GM19467 (cell line): ENCODE results near the gene OR8A1.
"Not testable (repeated sequence)": the region's sequence is repeated elsewhere in the genome, so short reads cannot be mapped to it uniquely, and the experiment has no call there.

Experiments used
- ATAC-seq: cut with Tn5 transposase; IDR thresholded peaks from one replicate; pipeline ENCODE4 v1.9.1; 2021; ENCODE audit warnings: mild to moderate bottlenecking, moderate library complexity; ENCODE audit not compliant: unreplicated experiment

OR8A1 gene

DNA sequence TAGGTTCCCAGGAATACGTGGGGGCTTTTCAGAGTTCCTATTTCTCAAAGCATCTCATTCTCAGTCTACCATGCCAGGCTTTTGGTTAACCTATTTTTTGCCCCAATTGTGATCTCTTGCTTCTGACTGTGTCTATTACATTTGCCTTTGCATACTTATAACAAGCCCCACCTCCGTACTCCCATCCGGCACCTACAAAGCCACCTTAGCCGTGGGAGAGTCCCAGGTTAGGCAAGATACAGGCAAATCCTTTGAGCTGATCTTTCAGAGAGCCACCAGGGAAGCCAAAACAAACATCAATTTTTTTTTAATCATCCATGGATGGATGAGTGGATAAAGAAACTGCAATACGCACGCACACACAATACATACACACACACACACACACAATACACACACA, 22.8 kb downstream of the OR8A1 start:
- ATAC-seq, result no peak

DNA sequence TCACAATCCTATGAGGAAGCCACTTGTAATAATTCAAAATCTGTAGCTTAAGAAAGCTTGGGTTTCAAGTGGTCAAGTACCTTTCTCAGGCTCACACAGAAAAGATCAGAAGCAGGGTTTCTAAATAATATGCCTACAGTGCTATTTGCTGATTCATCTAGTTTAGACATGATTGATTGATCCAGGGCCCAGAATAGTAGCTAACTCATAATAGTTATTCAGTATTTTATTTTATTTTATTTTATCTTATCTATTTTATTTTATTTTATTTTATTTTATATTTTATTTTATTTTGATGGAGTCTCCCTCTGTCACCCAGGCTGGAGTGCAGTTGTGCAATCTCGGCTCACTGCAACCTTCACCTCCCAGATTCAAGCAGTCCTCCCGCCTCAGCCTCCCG, 25.5 kb downstream of the OR8A1 start:
- no peak for ATAC-seq

DNA sequence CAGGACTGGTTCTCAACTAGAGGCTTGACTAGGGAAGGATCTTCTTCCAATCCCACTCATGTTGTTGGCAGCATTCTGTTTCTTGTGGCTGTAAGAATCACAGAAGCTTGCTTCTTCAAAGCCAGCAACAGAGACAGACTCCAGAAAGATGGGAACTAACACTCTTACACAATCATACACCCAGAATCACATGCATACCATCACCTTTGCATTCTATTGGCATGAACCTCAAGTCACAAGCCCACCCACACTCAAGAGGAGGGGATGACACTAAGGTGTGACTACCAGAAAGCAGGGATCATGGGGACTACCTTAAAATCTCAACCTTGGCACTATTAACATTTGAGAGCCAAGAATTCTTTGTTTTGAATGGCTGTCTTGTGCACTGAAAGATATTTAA, 27.8 kb downstream of the OR8A1 start:
- no peak for ATAC-seq

DNA sequence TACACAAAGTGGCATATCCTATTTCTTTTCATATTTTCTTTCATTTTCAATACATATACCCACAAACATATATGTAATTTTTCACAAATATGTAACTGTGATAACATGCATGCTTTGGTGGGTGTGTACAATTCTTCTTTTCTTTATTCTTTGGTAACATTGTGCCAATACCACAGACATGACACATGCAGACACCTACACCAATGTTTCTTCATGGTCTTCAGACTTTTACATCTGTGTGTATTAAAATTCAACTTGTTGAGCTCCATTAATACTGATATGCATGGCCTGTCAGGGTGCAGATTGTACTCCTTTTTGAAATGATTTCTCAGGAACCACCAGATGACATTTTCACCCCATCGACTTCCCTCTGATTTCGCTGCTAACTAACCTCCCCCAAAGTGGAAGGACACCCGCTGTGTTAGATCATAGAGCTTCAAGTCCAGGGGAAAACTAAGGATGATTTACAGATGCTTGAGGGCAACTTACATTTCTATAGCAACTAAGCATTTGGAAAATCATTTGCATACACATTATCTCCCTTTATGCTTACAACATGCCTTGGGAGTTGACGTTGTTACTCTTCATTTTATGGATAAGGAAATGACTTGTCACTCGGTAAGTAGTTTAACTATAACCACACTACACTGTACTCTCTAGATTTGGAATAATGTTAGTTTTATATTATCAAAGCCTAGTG, 31.0 kb downstream of the OR8A1 start:
- no peak for ATAC-seq

DNA sequence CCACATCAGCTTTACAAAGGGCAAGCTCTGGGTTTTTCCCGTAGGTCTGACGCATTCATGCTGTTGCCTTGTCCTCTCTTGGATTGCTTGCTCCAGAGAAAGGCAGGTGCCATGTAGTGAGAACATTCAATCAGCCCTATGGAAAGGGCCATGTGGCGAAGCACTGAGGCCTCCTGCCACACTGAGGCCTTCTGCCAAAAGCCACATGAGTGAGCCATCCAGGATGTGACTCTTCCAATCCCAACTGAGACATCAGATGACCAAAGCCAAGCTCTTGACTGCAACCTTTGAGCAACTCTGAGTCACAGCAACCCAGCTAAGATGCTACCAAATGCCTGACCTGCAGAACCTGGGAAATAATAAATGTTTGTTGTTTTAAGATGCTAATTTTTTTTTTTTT, 32.4 kb downstream of the OR8A1 start:
- no peak for ATAC-seq

DNA sequence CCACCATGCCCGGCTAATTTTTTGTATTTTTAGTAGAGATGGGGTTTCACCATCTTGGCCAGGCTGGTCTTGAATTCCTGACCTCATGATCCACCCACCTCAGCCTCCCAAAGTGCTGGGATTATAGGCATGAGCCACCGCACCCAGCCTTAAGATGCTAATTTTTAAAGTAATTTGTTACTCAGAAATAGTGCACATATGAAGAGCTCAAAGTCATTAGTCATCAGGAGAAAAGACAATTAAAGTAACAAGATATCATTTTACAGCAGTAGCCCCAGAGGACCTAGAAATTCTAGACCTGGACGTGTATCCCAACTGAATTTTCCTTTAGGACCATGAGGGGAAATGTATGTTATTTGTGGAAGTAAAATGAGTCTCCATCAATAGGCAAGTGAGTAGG, 32.9 kb downstream of the OR8A1 start:
- ATAC-seq, result not testable (repeated sequence)

DNA sequence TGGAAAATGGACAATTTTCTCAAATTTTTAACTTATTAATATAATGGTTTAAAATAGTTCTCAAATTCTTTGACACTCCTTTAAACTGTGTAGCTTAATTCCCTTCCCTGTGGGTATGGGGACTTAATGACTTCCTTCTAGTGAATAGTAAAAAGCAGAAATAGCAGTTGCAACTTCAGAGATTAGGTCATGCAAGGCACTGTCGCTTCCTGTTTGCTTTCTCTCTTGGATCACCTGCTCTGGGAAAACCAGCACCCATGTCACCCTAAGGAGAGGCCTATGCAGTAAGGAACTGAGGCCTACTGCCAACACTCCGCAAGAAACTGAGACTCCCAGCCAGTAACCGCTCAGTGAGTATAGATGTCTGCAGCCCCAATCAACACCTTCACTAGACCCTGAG, 35.9 kb downstream of the OR8A1 start:
- no peak for ATAC-seq

DNA sequence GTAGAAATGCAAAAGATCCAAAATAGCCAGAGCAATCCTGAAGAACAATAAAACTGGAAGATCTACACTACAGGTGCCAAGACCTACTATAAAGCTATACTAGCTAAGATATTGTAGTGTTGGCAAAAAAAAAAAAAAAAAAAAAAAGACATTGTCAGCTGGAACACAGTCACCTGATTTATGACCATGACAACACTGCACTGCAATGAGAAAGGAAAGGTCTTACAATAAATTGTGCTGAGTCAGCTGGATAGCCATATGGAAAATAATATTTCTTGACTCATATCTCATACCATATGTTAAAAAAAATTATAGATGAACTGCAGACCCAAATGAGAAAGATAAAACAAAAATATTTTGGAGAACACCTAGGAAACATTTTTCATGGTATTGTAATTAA, 38.4 kb downstream of the OR8A1 start:
- ATAC-seq, result no peak

DNA sequence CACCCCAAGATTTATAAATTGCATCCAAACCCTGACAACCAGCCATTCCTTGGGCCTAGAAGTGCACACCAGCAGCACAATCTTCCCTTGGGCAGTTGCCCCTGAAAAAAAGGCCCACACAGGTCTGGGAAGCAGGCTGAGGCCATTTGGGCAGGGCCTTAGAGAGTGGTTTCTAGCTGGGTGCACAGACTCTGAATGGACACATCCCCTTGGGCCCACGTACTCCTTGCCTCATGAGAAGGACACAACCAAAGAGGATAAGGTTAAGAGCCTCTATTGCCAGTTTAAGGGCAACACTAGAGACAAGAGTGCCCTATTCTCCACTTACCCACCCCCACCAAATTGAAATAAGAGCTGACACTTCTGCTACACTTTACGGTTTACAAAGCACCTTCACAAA, 40.5 kb downstream of the OR8A1 start:
- ATAC-seq, result no peak

DNA sequence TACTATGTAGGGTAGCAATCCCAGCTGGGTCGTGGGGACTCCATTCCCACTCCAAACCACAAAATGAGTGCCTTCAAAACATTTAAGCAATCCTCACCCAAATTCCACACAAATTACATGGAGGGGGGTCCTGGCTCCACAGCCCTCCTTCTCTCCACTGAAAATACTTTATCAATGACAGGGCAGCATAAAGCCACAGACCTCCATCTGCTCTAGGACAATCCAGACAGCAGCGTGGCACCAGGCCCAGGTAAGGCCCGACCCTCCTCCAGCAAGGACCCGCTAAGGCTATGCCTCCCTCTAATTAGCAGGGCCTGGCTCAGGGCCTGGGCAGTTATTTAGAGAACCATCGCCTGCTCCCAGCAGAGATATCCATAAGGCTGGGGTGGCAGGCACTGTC, 41.3 kb downstream of the OR8A1 start, which contains the start of gene PANX3:
PANX3 (plus strand) TSS at position 365 of the 400 bp plus-strand sequence. CDS start 129 bp downstream, outside the sequence.
- no peak for ATAC-seq

DNA sequence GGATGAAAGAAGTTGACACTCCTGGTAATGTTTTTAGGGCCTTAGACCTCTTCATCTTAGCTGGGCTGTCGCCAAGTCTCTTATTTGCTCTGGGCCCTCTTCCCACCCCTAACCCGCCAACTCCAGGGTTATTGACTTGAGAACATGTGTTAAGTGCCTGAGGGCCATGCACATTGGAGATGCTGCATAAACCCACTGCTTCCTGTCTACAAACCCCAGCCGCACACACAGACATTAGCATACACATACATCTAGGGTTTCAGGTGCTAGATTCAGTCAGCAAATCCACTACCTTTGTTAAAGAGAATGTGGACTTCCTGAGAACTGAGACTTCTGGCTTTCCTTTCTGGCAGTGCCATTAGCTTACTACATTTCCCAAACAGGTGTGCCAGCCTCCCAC, 42.2 kb downstream of the OR8A1 start:
- no peak for ATAC-seq

DNA sequence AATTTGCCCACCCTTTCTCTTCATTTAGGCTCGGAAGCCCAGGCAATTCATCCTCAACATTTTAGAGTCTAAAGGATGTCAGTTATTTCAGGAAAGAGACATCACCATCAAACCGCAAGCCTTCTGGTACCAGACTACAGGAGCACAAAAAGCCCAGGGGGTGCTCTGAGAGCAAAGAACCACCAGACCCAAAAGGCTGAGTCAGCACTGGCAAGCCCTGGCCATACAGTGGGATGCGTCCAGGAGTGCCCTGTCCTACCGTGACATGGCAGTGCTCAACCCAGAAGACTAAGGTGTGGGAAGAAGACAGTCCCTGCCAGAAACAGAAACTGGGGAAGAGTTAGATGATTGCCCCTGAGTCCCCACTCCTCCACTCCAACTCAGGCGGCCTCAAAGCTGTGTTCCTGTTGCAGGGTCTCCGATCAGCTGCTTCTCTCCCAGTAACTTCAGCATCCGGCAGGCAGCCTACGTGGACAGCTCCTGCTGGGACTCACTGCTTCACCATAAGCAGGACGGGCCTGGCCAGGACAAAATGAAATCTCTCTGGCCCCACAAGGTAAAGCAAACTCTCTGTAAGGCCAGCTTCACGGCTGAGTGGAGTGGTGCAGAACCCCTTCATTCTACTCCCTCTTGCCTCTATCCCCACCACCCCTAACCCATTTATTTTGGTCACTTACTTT, 42.9 kb downstream of the OR8A1 start:
- ATAC-seq, result no peak

DNA sequence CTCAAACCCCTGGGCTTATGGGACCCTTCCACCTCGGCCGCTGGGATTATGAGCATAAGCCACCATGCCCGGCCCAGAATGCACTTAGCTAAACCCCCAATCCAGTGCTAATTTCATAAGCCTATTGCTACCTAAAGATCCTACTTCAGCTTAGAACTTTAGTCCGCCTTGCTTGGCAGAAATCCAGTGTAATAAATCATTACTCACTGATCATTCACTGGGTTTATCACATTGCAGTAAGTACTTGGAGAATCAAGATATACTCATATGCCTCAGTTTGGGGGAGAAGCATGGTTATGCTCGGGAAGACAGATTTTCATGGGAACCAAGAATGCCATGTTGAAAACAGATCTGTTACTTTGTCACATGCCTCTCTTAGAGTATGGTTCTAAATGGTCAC, 49.1 kb downstream of the OR8A1 start:
- ATAC-seq, result no peak
